Left lung (tissue), 10 donors: ENCODE results near the gene AKAP13. TPM values are rescaled to one million over a fixed set of nuclear protein-coding genes. Genes with fewer than 3 reads are reported as not detected.

Experiments
- ATAC-seq: fragments of 200-7000 bp; cut with Tn5 transposase; one replicate; pipeline ENCODE4 v1.9.1; 2020; ENCODE audit warnings: moderate library complexity
- DNase-seq, 4 donors: peaks; one replicate each; pipeline ENCODE4 v3.0.0-alpha.2; 2013 to 2020
- H3K27ac ChIP-seq, 2 donors: fragments of 200-600 bp; sonication (generic) in 1 of 2; one replicate each; pipeline versions ENCODE4 v1.5.0 to v1.8.0; 2020 to 2021
- H3K27me3 ChIP-seq, 2 donors: fragments of 200-600 bp; sonication (generic) in 1 of 2; one replicate each; pipeline versions ENCODE4 v1.5.0 to v1.8.0; 2020 to 2021
- H3K36me3 ChIP-seq, 2 donors: fragments of 200-600 bp; sonication (generic) in 1 of 2; one replicate each; pipeline versions ENCODE4 v1.5.0 to v1.8.0; 2020 to 2021
- H3K4me1 ChIP-seq, 2 donors: fragments of 200-600 bp; one replicate each; pipeline ENCODE4 v1.8.0; 2021
- H3K4me3 ChIP-seq, 2 donors: fragments of 200-600 bp; sonication (generic) in 1 of 2; one replicate each; pipeline versions ENCODE4 v1.5.0 to v1.8.0; 2020 to 2021; ENCODE audit warnings: mild to moderate bottlenecking in 1 of 2
- H3K9me3 ChIP-seq, 2 donors: fragments of 200-600 bp; sonication (generic) in 1 of 2; one replicate each; pipeline versions ENCODE4 v1.5.0 to v1.8.0; 2020 to 2021
- CTCF ChIP-seq, 2 donors: fragments of 200-600 bp; sonication (generic) in 1 of 2; IDR thresholded peaks; one replicate each; pipeline versions ENCODE4 v1.5.0 to v1.8.0; 2021; ENCODE audit warnings: antibody characterized with exemption in 2 of 2
- intact Hi-C, 2 donors: fragments of 100-400 bp; cut with DNase I; formaldehyde crosslinking; loops; one replicate each; pipeline versions ENCODE4 v1.11.2 to v1.14.2; 2022
- polyA plus RNA-seq, 6 donors: library from polyadenylated mRNA; unstranded; fragments of 120-200 nt; gene quantifications; one replicate each; pipeline ENCODE4 v1.2.1, GENCODE V29; 2013; ENCODE audit not compliant: insufficient read length in 6 of 6
- total RNA-seq, 2 donors: library from RNA; stranded (reverse); fragmentation: NEBNext Ultra II Directional; extraction: Animal tissue kit (Norgen Biotek cat#: 25700); gene quantifications; one replicate each; pipeline ENCODE4 v1.2.1, GENCODE V29; 2021
- donor health status: DM: no; HTN: yes; CAD: no.
- donor health status: DM: no; HTN: no; CAD: no.

The AKAP13 gene
- total and polyA plus RNA-seq, 8 donors, result 93.6 to 346 (median 102) TPM

GRCh38 chr15:85593809-85594445, 213.5 kb downstream of the AKAP13 start:
- Histone ChIP-seq H3K27ac (no peak overlapping the region), H3K4me1 (peaks cover 15 to 79% of the 10 kb centered on the region in 2 donors), H3K36me3 (peaks cover 0 to 38% of the 10 kb centered on the region in 2 donors), H3K4me3 (no peak overlapping the region), H3K27me3 (no peaks in the 10 kb centered on the region), H3K9me3 (no peaks in the 10 kb centered on the region)
- intact Hi-C loops, result no loop called here
- no peak for TF ChIP-seq CTCF (IDR thresholded peaks at IDR 0.05)
- ATAC-seq, result no peak
- no peak for DNase-seq

GRCh38 chr15:85595804-85596536, 215.6 kb downstream of the AKAP13 start:
- Histone ChIP-seq H3K36me3 (peaks cover 0 to 37% of the 10 kb centered on the region in 2 donors), H3K9me3 (no peaks in the 10 kb centered on the region), H3K4me3 (no peak overlapping the region), H3K27ac (peak overlapping the region in 1 of 2 donors; percentile 10), H3K27me3 (no peaks in the 10 kb centered on the region), H3K4me1 (peaks cover 0 to 79% of the 10 kb centered on the region in 2 donors)
- intact Hi-C loops, result no loop called here
- ATAC-seq (no peak), DNase-seq (no peak)
- no peak for TF ChIP-seq CTCF (IDR thresholded peaks at IDR 0.05)

GRCh38 chr15:85597155-85597815, 216.9 kb downstream of the AKAP13 start:
- H3K4me1 ChIP-seq, result peaks cover 0 to 69% of the 10 kb centered on the region in 2 donors
- intact Hi-C loops, result no loop called here
- H3K9me3 ChIP-seq, result no peaks in the 10 kb centered on the region

GRCh38 chr15:85598219-85598618, 217.8 kb downstream of the AKAP13 start:
- TF ChIP-seq CTCF (IDR thresholded peaks at IDR 0.05), result no peak
- H3K4me1 ChIP-seq, result peaks cover 0 to 61% of the 10 kb centered on the region in 2 donors
- H3K27ac ChIP-seq, result peak overlapping the region in 1 of 2 donors; percentile 56
- peaks cover 0 to 44% of the 10 kb centered on the region in 2 donors for H3K36me3 ChIP-seq
- DNase-seq (no peak), ATAC-seq (no peak)
- H3K4me3 ChIP-seq, result no peak overlapping the region
- intact Hi-C loops, result no loop called here
- H3K27me3 ChIP-seq, result no peaks in the 10 kb centered on the region
- no peaks in the 10 kb centered on the region for H3K9me3 ChIP-seq

More at GRCh38 chr15:85597155-85597815, 216.9 kb downstream of the AKAP13 start:
- H3K36me3 ChIP-seq, result peaks cover 0 to 36% of the 10 kb centered on the region in 2 donors
- DNase-seq, result no peak
- no peak overlapping the region for H3K4me3 ChIP-seq
- peak overlapping the region in 1 of 2 donors; percentile 56 for H3K27ac ChIP-seq
- H3K27me3 ChIP-seq, result no peaks in the 10 kb centered on the region
- TF ChIP-seq CTCF (IDR thresholded peaks at IDR 0.05), result no peak
- peak; percentile 18 for ATAC-seq
